ENCODE data around the gene METTL8.

METTL8 gene

DNA sequence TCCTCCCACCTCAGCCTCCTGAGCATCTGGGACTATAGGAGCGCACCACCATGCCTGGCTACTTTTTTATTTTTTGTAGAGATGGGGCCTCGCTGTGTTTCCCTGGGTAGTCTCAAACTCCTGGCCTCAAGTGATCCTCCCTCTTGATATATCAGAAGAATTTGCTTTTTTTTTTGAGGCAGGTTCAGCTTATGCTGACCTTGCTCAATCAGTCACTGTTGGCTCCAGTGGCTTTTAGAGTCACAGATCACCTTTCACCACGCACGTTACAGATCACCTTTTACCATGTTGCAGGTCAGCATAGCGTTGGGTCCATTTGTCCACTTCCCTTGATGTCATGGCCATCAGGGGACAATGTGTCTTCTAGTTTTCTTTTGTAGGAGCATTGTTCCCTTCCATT is 36.3 kb upstream of the METTL8 start:
- no peak overlapping the region for H3K4me3 ChIP-seq (ENCODE audit: low read depth, low read length)
- TF ChIP-seq, protein P1, sequence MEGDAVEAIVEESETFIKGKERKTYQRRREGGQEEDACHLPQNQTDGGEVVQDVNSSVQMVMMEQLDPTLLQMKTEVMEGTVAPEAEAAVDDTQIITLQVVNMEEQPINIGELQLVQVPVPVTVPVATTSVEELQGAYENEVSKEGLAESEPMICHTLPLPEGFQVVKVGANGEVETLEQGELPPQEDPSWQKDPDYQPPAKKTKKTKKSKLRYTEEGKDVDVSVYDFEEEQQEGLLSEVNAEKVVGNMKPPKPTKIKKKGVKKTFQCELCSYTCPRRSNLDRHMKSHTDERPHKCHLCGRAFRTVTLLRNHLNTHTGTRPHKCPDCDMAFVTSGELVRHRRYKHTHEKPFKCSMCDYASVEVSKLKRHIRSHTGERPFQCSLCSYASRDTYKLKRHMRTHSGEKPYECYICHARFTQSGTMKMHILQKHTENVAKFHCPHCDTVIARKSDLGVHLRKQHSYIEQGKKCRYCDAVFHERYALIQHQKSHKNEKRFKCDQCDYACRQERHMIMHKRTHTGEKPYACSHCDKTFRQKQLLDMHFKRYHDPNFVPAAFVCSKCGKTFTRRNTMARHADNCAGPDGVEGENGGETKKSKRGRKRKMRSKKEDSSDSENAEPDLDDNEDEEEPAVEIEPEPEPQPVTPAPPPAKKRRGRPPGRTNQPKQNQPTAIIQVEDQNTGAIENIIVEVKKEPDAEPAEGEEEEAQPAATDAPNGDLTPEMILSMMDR (conservative IDR thresholded peaks at IDR 0.05; ENCODE audit: low read depth, low read length): no peak
- no peak for DNase-seq (ENCODE audit: low read depth)

DNA sequence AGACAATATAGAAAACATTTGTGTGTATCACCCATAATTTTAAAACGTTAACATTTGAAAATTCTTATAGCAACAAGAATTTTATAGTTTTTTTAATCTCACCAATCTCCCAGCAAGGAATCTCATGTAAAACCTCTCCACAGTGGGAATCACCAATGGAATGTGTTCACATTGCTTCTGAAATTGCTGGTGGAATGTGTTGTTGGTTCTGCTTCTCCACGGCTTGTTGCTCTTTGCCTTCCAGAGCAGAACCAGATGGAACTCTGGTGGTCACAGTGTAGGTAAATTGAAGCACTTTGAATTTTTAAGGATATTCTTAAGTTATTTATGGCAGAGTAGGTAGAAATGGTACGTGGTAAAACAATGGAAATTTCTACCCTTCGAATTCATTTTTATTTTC is 35.4 kb upstream of the METTL8 start:
- TF ChIP-seq, protein P1 (conservative IDR thresholded peaks at IDR 0.05; ENCODE audit: low read depth, low read length): no peak
- DNase-seq (ENCODE audit: low read depth): peak; percentile 66
- no peak overlapping the region for H3K4me3 ChIP-seq (ENCODE audit: low read depth, low read length)

GRCh38 chr2:171460537-171460936 is 26.7 kb upstream of the METTL8 start:
- no peak overlapping the region for H3K4me3 ChIP-seq (ENCODE audit: low read depth, low read length)
- DNase-seq (ENCODE audit: low read depth): no peak
- TF ChIP-seq, protein P1 (conservative IDR thresholded peaks at IDR 0.05; ENCODE audit: low read depth, low read length): no peak

DNA sequence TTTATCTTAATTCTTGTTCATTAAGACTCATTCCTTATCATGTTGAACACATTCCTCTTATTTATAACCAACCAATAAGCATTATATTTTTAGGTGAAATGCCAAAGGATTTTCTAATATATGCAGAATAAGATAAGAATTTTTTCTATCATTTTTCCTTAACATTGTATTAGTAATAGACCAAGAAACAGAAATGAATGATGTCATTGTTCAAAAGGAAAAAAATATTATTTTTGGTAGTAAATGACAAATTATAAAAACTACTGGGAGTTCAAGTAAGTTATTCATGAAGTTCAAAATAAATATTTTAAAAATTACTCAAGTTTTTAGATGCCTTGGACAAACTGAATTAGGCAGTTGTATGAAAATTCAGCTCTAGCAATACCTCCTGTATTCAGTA is 25.7 kb upstream of the METTL8 start:
- no peak for DNase-seq (ENCODE audit: low read depth)
- TF ChIP-seq, protein P1 (conservative IDR thresholded peaks at IDR 0.05; ENCODE audit: low read depth, low read length): no peak
- H3K4me3 ChIP-seq (ENCODE audit: low read depth, low read length): no peak overlapping the region

DNA sequence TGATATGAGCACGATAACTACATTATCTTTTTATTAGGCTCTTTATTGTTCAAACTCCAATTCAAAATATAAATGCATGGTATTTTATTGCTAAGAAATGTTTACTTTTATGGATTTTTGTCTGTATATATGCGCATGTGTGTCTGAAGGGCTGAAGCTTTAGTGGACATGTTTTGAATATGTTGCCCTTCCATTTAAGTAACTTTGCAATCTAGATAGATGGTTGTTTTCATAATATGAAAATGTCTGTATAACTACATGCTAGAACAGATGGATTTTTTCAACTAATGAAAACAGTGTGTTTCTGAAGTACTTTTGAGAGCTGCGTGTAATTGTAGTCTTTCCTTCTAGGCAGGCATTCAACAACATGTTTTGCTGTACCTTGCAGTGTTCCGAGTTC is 19.0 kb upstream of the METTL8 start:
- TF ChIP-seq, protein P1 (conservative IDR thresholded peaks at IDR 0.05; ENCODE audit: low read depth, low read length): no peak
- no peak overlapping the region for H3K4me3 ChIP-seq (ENCODE audit: low read depth, low read length)
- DNase-seq (ENCODE audit: low read depth): no peak

DNA sequence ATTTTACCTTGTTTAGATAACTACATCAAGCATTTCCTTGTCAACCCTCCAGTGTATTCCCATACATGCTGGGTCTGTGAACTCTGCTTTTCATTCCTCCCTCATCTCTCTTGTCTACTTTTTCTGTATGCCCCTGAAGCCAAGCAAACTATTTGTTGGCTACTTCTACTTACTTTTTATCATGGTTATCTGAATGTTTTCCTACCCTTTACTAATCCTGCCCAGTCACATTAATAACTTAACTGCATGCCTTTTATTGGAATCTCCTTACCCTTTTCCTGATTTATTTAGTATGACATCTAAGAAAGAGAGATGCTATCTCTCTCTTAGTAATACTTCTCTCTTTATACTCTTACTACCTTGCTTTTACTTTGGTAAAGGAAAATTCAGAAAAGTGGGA is 17.3 kb upstream of the METTL8 start:
- TF ChIP-seq, protein P1 (conservative IDR thresholded peaks at IDR 0.05; ENCODE audit: low read depth, low read length): no peak
- DNase-seq (ENCODE audit: low read depth): no peak

DNA sequence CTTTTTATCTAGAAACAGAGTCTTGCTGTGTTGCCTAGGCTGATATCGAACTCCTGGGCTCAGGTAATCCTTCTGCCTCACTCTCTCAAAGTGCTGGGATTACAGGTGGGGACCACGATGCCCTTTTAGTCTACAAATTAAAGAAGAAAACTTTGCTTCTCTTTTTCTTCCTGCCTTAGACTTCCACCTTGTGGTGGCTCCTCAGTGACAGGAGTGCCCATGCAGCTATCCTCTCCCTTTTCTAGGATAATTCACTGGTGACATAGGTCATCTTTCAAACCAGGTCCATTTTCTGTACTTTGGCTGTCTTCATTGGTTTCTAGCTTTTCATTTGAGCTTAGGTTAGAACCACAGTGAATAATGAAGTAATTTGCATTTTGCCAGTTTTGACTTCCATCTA is 13.9 kb upstream of the METTL8 start:
- DNase-seq (ENCODE audit: low read depth): no peak
- TF ChIP-seq, protein P1 (conservative IDR thresholded peaks at IDR 0.05; ENCODE audit: low read depth, low read length): peak; percentile 7
- no peak overlapping the region for H3K4me3 ChIP-seq (ENCODE audit: low read depth, low read length)

More for the DNA sequence above, 17.3 kb upstream of the METTL8 start:
- no peak overlapping the region for H3K4me3 ChIP-seq (ENCODE audit: low read depth, low read length)
